D341Med (cell line): ENCODE results near the gene KRTAP19-2.
"Not testable (repeated sequence)": the region's sequence is repeated elsewhere in the genome, so short reads cannot be mapped to it uniquely, and the experiment has no call there.

Experiments
- DNase-seq: peaks from one replicate; pipeline ENCODE4 v3.0.0; 2012; ENCODE audit warnings: low spot score

KRTAP19-2 gene

GRCh38 chr21:30487336-30487735, at the start of gene KRTAP19-2:
TSS of gene KRTAP19-2 (minus strand) at chr21:30487436. CDS start at chr21:30487348, 88 bp downstream.
- DNase-seq: no peak

- no peak for DNase-seq
Measured at GRCh38 chr21:30518876-30519275, 31.6 kb upstream of the KRTAP19-2 start.

GRCh38 chr21:30515681-30516080, 28.4 kb upstream of the KRTAP19-2 start:
- DNase-seq: no peak

GRCh38 chr21:30505621-30506205, 18.5 kb upstream of the KRTAP19-2 start:
- DNase-seq: not testable (repeated sequence)

GRCh38 chr21:30502041-30502440, 14.8 kb upstream of the KRTAP19-2 start, which contains the start of gene KRTAP19-5:
TSS of gene KRTAP19-5 (minus strand) at chr21:30502141. CDS start at chr21:30502090, 51 bp downstream.
- DNase-seq: no peak

GRCh38 chr21:30497065-30497464, 9.8 kb upstream of the KRTAP19-2 start, which contains the start of gene KRTAP19-4:
TSS of gene KRTAP19-4 (minus strand) at chr21:30497165. CDS start at chr21:30497110, 55 bp downstream.
- DNase-seq: no peak

- DNase-seq: no peak
Measured at GRCh38 chr21:30491963-30492428, 4.8 kb upstream of the KRTAP19-2 start, which contains the start of gene KRTAP19-3. TSS of gene KRTAP19-3 (minus strand) at chr21:30492013. CDS start at chr21:30491957, 56 bp downstream.

- no peak for DNase-seq
Measured at GRCh38 chr21:30486180-30486579, 1.1 kb downstream of the KRTAP19-2 start.

GRCh38 chr21:30482130-30482529, 5.1 kb downstream of the KRTAP19-2 start:
- DNase-seq: no peak

GRCh38 chr21:30480145-30480544, 7.1 kb downstream of the KRTAP19-2 start, which contains the start of gene KRTAP19-1:
TSS of gene KRTAP19-1 (minus strand) at chr21:30480367. CDS start at chr21:30480317, 50 bp downstream.
- no peak for DNase-seq

GRCh38 chr21:30479259-30479658, 8.0 kb downstream of the KRTAP19-2 start:
- no peak for DNase-seq

- no peak for DNase-seq
Measured at GRCh38 chr21:30478004-30478403, 9.2 kb downstream of the KRTAP19-2 start.

- DNase-seq: no peak
Measured at GRCh38 chr21:30468900-30469714, 18.1 kb downstream of the KRTAP19-2 start.

- DNase-seq: peak; percentile 37
Measured at GRCh38 chr21:30463713-30464112, 23.5 kb downstream of the KRTAP19-2 start.

GRCh38 chr21:30448514-30448913, 38.7 kb downstream of the KRTAP19-2 start:
- DNase-seq: no peak

GRCh38 chr21:30447056-30447455, 40.2 kb downstream of the KRTAP19-2 start:
- no peak for DNase-seq

GRCh38 chr21:30444204-30444603, 43.0 kb downstream of the KRTAP19-2 start:
- DNase-seq: no peak

GRCh38 chr21:30443226-30443625, 44.0 kb downstream of the KRTAP19-2 start:
- no peak for DNase-seq

GRCh38 chr21:30439975-30440374, 47.3 kb downstream of the KRTAP19-2 start, which contains the start of gene KRTAP15-1:
TSS of gene KRTAP15-1 (plus strand) at chr21:30440275. CDS start at chr21:30440328, 53 bp downstream.
- DNase-seq: no peak
